Eye (tissue), 1 donor: ENCODE data around the gene LRP10.
"Not testable (repeated sequence)": the region's sequence is repeated elsewhere in the genome, so short reads cannot be mapped to it uniquely, and the experiment has no call there.

Source experiments
- DNase-seq: peaks from one replicate; pipeline ENCODE4 v3.0.0-alpha.2; 2015

The LRP10 gene

DNA sequence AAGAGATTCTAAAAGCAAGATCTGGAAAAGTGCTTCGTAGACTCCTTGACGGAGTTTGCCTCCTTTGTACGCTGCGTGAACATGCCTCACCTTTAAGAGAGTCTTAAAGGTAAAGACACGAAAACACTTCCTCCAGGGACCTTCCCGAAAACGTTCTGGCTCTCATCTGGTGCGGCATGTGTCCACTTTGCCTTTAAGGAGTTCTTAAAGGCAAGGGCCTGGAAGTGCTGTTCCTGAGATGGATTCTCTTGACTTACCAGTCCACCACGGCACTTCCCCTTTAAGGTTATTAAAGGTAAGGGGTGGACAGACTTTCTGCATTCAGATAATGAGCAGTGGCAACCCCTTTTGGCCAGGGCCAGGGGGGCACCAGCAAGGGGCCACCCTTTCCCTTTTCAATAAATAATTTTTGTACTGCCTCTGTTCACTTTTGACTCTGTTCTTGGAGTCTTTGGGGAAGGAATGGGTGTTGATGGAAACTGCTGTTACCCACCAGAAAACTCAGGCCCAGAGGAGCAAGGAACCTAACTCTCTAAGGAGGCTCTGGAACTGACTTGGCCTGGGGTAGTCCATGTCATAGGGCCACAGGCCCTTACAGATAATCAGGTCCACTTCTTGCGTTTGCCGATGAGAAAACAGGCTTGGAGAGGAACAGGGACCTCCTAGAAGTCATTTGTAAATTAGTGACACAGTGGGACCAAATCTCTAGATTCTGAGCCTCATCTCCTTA lies 15.9 kb downstream of the LRP10 start:
- DNase-seq: peak; percentile 95

DNA sequence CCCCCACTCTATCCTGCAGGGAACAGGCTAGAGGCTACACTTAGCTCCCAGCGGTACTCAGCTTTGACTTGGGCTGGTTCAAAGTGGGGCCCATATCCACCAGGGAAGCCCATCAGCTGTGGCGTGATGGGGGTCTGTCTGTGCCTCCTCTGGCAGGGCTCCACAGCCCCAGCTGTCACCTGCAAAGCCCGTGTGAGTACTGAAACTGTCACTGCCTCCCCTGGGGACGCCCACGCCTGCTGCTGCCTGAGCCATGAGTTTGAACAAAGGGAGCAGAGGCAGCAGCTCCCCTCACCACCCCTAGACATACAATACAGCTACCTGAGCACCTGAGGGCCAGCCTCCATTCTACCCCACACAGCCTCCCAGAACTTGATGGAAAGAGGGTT lies 16.4 kb downstream of the LRP10 start:
- DNase-seq: peak; percentile 61

GRCh38 chr14:22888662-22889061 lies 17.1 kb downstream of the LRP10 start:
- no peak for DNase-seq

GRCh38 chr14:22890416-22890815 lies 18.9 kb downstream of the LRP10 start:
- DNase-seq: no peak

DNA sequence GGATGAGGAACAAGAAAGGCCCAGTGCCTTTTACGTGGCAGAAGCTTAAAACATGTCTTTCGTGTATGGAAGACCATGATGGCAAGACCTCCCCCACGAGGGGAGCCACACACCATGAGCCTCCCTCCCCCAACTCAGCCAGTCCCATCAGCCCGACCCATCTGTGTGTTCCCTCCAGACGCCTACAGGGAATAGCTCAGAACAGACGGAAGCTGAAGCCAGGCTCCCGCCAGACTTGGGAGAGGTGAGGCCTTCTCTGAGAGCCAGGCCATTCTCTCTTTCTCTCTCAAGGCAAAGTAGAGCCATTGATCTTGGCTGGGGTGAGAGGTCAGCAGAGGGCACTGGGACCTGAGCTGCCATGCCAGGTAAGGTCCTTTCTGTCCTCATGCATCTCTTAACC lies 20.9 kb downstream of the LRP10 start:
- DNase-seq: no peak

DNA sequence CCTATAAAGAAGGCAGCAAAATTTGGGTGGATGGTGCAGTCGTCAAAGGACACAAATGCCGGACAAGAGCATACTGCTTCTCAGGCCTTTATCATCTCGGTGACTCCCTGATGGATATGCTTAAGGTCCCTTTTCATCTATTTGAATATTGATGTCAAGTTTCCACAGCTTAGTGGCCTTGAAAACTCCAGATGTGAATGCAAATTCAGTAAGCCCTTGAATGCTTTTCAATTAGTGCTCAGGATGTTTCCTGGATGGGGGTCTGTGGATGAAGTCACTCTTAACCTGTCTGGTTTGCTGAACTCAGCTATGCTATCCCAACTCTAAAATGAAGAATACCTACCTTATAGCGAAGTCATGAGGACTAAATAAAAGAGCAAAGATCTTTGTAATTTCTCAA lies 22.2 kb downstream of the LRP10 start:
- no peak for DNase-seq

- no peak for DNase-seq
These were observed 23.9 kb downstream of the LRP10 start for GRCh38 chr14:22895402-22895801.

DNA sequence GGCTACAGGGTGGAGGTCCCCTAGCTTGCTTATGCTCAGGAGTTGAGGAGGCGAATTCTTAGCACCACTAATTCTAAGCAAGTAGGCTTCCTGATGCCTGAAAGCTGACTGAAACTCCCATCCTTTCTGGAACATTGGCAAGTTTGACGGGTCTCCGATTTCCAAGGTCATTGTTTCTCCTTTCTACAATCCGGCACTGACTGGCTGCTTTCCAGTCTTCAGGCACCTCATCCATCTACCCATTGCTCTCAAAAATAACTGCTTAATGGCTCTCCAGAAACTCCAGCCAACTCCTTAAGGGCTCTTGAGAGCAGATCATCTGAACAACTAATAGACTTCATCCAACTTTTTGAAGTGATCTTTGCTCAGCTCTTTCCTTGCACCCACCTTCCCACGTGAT lies 24.8 kb downstream of the LRP10 start:
- DNase-seq: no peak

DNA sequence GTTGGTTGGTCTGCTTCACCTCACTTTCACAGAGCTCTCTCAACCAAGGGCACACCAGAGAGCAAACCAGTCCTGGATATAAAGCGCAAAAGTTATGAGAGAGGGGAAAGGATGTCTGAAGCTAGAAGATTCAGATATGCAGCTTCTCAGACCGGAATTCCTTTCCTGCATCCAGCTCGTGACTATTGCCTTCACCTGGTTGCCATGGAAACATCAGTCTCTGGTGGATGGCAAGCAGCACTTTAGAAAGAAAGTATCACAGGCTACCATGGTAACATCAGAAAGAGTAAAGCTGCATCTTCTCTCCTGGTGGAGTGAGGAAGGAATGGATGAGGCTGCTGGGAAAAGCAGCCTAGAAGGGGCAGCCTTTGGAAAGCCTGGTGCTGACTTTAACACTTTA lies 25.2 kb downstream of the LRP10 start:
- DNase-seq: no peak

DNA sequence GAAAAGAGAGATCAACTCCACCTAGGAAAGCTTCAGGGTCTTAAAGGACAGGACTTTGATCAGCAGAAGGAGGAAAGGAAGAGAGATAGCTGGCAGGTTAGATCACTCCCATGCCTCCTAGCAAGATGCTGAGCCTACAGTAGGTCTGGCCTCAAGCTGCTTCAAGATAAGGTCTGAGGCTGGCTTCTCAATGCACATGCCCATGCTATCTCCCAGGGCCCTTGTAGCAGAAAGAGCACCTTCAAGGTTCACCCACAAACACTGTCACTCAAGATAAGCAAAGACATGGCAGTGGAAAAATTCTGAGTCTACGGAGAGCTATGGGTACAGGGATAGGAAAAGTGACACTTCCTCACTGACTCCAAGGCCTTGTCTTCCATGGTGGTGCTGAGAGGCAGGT lies 25.8 kb downstream of the LRP10 start:
- DNase-seq: no peak

DNA sequence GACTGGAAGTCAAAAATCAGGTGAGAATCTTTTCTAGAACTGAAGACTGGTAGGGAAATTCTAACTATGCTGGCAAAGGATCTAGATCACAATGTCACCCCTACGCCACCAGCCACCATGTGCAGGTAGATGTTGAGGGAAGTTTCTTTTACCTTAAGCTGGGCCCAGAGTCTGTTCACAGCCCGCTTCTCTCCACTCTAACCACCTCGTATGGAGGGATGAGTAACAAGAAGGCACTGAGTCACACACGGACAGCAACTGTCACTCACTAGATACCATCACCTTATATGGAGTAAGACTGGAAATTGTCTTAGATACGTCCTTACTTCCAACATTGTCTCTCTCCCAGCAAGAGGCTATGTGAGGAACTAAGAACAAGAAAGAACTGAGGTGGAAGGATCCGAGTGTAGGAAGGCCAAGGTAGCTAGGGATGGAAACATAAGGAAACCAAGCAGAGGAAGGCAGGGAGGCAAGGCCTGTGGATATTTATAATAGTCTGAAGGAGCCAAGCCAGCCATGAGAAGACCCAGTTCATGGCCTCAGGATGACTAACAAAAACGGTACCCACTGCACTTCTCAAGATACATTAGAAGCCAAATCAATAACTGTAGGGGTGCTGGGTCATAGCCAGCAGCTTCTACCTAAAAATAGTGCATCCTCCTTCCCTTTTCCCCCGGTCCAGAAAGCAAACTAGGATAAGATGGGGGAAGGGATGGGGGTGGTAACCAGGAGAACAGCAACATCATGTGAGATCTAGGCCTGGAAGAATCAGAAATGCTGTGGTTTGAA lies 27.0 kb downstream of the LRP10 start:
- DNase-seq: no peak

- peak; percentile 88 for DNase-seq
These were observed 28.7 kb downstream of the LRP10 start for GRCh38 chr14:22900081-22900799.

DNA sequence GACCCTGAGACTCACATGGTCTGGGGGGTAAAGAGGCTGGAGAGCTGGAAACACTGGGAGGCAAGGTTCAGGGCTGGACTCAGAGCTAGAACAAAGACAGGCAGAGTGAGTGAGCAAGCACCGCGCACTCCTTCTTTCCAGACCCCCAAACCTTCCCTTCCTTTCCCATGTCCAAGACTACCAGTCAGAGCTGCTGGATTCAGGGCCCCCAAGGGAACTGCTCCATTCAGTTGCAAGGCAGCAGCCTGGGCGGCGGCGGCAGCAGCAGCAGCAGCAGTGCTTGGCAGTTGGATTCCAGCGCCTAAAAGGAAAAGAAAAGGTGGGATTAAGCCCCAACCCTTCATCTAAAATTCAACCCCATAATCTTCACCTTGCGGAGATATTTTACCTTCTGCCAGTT lies 30.3 kb downstream of the LRP10 start:
- DNase-seq: no peak

DNA sequence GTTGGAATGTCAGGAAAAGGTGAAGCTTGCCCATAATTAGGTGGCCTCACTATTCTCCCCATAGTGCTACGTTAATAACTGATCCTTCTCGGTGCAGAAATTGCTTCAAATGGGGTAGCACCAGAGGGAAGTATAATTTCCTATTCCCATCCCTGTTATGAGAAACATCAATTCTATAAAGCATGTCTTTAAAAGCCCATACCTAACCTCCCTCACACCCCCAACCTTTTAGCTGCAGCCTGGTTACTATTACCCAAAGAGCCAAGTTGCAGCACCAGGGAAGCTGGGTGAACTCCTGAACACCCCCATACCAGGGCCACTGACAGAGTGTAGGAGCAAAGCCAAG lies 32.2 kb downstream of the LRP10 start:
- DNase-seq: no peak

- DNase-seq: no peak
These were observed 34.1 kb downstream of the LRP10 start for GRCh38 chr14:22905627-22906026.

DNA sequence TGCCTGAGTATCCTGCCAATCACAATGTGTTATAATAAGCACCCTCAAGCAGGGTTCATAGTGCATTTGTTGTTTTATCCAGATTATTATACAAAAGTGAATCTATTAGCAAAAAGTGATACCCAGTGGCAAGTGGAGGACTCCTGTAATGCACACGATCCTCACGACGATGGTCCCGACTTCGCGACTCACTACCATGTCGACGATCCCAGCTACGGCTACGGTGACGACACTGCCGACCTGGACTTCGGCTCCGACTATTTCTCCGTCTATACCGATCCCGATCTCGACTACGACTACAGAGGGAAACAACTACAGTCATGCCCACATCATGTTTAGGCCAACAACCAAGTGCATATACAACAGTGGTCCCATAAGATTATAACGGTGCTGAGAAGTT lies 34.5 kb downstream of the LRP10 start:
- DNase-seq: no peak

DNA sequence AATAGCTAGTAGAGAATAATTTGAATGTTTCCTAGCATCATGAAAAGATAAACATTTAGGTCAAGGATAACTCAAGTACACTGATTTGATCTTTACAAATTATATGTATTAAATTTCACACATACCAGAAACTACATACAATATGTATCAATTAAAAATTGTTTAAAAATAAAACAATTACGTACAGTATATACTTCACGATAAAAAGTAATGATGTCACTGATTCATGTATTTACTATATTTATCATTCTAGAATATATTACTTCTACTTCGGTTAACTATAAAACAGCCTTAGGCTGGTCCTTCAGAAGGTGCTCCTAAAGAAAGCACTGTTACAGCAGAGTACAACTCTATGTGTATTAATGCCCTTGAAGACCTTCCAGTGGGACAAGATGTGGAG lies 35.9 kb downstream of the LRP10 start:
- no peak for DNase-seq

DNA sequence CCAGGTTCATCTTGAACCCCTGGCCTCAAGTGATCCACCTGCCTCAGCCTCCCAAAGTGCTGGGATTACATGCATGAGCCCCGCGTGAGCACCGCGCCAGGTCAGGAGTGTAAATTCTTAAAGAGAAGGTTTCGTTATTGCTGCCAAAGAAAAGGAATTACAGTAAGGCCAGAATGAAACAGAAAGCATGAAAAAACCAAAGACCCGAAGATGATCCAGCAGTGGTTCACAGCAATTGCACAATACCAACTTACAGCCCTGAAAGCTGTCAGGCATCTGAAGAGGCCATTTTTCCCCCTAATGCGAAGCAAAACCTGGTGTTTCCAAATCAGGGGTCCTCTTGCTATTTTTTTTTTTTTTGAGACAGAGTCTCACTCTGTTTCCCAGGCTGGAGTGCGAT lies 37.1 kb downstream of the LRP10 start:
- no peak for DNase-seq

DNA sequence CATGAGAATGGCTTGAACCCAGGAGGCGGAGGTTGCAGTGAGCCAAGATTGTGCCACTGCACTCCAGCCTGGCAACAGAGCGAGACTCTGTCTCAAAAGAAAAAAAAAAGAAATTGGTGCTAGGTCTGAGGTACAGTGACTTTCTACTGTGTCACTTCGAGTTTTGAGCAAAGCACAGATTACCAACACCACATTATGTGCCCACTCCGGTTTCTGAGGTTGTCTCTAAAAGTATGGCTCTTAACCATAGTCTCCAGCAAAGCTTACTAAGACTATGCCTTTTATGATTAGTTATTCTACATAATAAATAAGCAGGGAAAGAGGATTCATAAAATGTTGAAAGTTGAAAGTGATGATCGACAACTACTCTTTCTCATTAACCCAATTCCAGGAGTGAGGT lies 39.4 kb downstream of the LRP10 start:
- DNase-seq: no peak

GRCh38 chr14:22914836-22915235 lies 43.3 kb downstream of the LRP10 start:
- not testable (repeated sequence) for DNase-seq

DNA sequence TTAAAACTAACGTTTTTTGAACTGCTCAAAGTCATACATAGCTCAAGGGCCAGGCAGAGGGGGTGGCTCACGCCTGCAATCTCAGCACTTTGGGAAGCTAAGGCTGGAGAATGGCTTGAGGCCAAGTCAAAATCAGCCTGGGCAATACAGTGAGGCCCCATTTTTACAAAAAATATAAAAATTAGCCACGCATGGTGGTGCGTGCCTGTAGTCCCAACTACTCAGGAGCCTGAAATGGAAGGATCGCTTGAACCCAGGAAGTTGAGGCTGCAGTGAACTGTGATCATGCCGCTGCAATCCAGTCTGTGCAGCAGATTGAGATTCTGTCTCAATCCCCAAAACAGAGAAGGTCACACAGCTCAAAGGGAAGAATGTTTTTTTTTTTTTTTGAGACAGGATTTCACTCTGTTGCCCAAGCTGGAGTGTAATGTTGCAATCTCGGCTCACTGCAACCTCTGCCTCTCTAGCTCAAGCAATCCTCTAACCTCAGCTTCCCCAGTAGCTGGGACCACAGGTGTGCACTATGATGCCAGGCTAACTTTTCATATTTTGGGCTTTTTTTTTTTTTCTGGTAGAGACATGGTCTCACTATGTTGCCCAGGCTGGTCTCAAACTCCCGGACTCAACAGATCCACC lies 44.5 kb downstream of the LRP10 start:
- no peak for DNase-seq

GRCh38 chr14:22918804-22919600 lies 47.5 kb downstream of the LRP10 start, which contains the start of gene RBM23:
Gene RBM23, minus strand, starts transcription at chr14:22919149.
- DNase-seq: peak; percentile 100

DNA sequence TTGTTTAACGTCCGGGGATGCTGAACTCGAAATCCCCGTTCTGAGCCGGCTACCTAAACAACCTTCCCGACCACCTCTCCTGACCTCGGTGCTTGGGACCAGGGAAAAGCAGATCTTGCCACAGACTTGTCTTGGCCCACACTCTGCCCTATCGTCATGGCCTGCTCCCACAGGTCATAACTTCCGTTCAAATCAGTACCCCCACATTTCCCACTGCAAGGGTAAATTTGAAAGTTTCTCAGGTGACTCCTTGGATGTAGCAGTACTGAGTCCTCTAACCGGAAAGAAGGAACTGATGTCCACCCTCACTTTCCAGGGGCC lies 48.0 kb downstream of the LRP10 start:
- DNase-seq: no peak
